Left lobe of liver (tissue), 2 donors: ENCODE results near the gene RAB36. TPM values are rescaled to one million over a fixed set of nuclear protein-coding genes. Genes with fewer than 3 reads are reported as not detected.

Experiments used
- ATAC-seq: fragments of 200-7000 bp; cut with Tn5 transposase; one replicate; pipeline ENCODE4 v1.9.1; 2020; ENCODE audit warnings: mild to moderate bottlenecking, moderate library complexity
- DNase-seq: peaks from one replicate; pipeline ENCODE4 v3.0.0-alpha.2; 2020; ENCODE audit warnings: low spot score
- total RNA-seq: library from RNA; stranded (reverse); gene quantifications from one replicate; pipeline ENCODE4 v1.2.1, GENCODE V29; 2021
- donor health status: DM: no; HTN: no; CAD: no; lungs with moderate emphysema.
- donor health status: DM: no; HTN: yes; CAD: no.

The RAB36 gene
- total RNA-seq, 1 donor from 2014 or later = 0.38 TPM

- ATAC-seq (no peak), DNase-seq (no peak)
Measured at GRCh38 chr22:23108249-23109078, 36.8 kb upstream of the RAB36 start.

GRCh38 chr22:23109079-23109347, 36.3 kb upstream of the RAB36 start:
- ATAC-seq (no peak), DNase-seq (no peak)

DNA sequence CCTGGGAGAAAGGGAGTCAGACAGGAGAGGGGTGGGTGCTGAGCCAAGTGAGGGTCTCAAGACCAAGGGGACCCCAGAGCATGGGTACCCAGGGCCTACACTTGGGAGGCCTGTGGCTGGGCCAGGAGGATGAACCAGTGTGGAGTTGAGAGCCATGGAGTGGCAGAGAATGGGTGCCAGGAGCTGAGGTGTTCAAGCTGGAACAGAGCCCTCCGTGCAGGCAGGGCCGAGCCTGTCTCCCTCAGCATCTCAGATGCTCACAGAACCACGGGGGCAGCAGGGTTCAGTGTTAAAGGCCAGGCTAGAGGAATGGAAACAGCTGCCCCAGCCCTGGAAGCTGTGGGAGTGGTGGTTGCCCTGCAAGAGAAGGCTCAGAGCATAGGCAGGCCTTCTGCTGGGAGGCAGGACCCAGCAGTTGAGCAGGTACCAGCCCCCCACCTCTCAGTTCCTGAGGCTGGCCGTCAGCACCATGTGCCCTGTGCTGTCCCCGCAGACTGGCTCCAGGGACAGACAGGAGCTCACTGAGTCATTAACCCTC, 35.8 kb upstream of the RAB36 start:
- DNase-seq = no peak
- no peak for ATAC-seq

- ATAC-seq = no peak
- DNase-seq = no peak
Measured at GRCh38 chr22:23110190-23110921, 34.9 kb upstream of the RAB36 start.

DNA sequence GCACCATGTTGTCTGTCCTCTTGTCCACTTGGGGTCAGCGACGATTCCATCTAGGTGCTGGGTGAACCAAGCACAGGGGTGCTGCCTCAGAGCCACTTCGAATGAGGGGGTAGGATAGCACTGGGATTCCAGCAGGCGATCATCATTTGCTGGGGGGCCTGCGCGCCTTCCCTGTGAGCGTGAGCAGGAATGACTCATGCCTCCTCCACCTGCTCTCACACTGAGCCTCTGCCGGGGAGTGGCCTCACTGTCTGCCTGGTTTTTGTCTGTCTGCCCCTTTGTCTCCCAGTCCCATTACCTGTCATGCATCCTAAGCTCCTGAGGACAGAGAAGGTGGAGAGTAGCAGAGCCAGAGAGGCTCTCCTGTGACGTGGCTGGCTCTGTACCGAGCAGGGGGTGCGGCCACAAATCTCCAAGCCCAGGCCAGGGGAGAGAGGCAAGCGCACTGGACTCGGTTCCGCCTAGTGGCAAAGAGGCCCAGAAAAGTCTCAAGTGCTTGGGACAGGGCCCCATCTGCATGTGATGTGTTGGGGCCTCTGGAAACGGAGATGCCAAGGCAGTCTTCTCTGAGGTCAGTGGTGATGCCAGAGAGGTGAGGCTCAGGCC, 34.3 kb upstream of the RAB36 start:
- ATAC-seq = no peak
- no peak for DNase-seq

DNA sequence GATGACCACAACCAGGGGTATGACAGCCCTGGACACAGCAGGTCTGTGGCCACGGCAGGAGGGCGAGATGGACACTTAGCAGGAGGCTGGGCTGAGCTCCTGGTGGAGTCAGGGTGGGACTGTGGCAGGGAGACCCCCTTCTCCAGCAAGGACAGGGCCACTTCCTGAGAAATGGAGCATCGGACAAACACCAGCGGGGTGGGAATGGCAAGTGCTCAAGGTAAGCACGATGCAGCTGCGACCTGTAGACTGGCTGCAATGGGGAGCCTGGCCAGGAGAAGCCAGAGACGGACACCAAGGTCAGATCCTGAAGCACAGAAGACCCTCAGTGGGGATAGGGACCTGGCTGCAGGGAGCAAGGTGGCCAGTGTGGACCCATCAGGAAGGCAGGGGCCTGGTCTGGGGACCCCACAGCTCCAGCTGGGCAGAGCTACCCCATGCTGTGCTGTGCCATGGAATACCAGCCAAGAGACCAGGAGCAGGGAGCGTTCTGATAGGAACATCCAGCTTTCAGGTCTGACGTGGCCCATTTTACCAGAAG, 32.7 kb upstream of the RAB36 start:
- ATAC-seq (no peak), DNase-seq (no peak)

GRCh38 chr22:23113067-23113846, 32.0 kb upstream of the RAB36 start:
- DNase-seq (no peak), ATAC-seq (no peak)

DNA sequence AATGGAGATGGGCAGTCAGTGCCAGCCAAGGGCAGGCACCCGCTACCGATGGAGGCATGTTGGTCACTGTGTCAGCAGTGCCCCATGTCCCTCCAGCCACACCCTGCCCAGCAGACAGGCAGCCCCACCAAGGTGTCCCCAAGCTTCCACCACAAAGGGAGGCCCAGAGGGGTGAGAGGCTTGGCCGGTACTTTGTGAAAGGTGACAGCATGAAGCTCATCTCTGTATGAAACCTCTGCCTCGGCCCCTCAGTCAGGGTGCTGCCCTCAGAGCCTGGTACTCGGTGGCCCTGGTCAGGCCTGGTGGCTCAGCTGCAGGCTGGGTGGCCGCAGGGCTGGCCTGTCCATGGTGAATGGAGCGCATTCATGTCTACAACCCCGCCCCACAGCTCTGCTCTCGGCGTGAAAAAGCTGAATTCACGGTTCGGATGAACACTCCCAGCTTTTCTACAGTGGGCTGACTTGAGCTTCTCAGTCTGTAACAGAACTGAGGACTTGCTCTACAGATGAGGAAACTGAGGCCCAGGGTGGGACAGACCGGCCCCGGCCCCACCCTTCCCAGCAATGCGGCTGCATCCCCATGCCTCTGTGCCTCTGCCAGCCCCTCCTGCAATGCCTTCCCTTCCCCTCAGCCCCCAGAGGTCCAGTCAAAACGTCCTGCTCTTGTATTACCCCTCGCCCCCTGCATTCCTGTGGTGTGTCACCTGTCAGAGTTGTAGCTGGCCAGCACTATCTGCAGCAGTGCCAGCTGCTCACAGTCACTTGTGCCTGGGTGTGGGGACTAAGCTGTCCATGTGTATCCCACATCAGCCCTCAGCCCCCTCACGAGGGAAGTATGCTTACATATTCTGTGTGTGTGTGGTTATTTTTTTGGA, 31.2 kb upstream of the RAB36 start:
- DNase-seq (no peak), ATAC-seq (no peak)

- no peak for DNase-seq
- no peak for ATAC-seq
Measured at GRCh38 chr22:23114721-23115020, 30.6 kb upstream of the RAB36 start.

DNA sequence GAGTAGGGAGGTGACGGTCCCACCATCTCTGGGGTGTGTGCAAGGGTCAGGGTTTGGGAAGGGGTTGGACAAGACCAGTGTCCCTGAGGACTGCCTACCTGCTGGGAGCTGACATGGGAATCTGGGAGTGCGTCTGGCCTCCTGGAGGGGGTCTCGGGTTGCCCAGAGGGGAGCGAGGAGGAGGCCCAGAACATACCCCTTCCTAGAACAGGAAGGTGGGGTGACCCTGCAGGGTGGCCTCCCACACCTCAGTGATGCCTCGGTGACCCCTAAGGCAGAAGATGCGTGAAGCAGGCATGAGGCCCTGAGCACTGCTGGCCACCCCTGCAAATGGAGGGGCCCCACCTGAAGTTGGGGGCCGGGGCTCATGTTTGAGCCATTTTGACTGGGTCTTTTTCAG, 29.9 kb upstream of the RAB36 start:
- DNase-seq (no peak), ATAC-seq (no peak)

GRCh38 chr22:23115825-23116494, 29.3 kb upstream of the RAB36 start:
- ATAC-seq = no peak
- DNase-seq = no peak

GRCh38 chr22:23116506-23117263, 28.6 kb upstream of the RAB36 start:
- DNase-seq (no peak), ATAC-seq (no peak)

DNA sequence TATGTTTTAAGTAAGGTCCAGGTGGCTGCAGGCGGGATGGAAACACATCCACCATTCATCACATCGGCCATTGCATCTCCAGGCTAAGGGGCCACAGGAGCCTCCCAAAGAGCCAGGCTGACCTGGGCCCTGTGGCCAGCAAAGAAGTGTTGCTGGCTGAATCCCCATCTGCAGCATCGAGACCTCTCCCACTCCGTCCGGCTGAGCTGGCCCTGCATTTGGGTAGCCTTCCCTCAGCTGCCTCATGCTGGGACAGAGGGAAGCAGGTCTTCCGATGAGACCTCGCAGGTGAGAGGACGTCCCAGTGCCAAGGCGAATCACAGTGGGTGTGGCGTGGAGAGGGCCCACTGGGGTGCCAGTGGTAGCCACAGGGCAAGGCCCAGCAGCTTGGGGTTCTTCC, 28.0 kb upstream of the RAB36 start:
- ATAC-seq = no peak
- no peak for DNase-seq

GRCh38 chr22:23117891-23118646, 27.2 kb upstream of the RAB36 start:
- DNase-seq = no peak
- no peak for ATAC-seq

GRCh38 chr22:23118647-23119493, 26.4 kb upstream of the RAB36 start:
- peak; percentile 52 for ATAC-seq
- DNase-seq = no peak

GRCh38 chr22:23119494-23120414, 25.5 kb upstream of the RAB36 start:
- no peak for ATAC-seq
- DNase-seq = no peak
